ENCODE measurements around the gene NELL1.

DNA sequence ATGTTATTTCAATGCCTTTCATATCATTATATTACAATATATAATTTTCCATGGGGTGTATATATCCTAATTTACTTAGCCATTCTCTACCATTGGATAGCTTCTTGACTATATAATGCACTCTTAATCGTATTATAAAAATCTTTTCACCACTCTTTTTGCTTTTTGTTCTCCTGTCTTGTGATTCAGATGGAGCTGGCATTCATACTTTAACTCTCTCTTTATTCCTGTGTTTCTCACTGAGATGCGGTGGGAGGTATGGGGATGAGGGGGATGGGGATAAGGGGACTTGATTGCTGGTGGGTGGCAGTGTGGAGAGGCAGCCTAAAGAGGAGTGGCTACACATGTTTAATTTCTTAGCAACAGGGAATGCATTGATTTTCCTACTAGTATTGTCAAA, 105.9 kb downstream of the NELL1 start:
- TF ChIP-seq EZH2 (IDR thresholded peaks at IDR 0.05; ENCODE audit: borderline replicate concordance, low read depth, low read length, severe bottlenecking) (no peak), POLR2AphosphoS5 (IDR thresholded peaks at IDR 0.05; ENCODE audit: insufficient read depth, low read depth, low read length) (no peak)
- TF ChIP-seq, protein P1, sequence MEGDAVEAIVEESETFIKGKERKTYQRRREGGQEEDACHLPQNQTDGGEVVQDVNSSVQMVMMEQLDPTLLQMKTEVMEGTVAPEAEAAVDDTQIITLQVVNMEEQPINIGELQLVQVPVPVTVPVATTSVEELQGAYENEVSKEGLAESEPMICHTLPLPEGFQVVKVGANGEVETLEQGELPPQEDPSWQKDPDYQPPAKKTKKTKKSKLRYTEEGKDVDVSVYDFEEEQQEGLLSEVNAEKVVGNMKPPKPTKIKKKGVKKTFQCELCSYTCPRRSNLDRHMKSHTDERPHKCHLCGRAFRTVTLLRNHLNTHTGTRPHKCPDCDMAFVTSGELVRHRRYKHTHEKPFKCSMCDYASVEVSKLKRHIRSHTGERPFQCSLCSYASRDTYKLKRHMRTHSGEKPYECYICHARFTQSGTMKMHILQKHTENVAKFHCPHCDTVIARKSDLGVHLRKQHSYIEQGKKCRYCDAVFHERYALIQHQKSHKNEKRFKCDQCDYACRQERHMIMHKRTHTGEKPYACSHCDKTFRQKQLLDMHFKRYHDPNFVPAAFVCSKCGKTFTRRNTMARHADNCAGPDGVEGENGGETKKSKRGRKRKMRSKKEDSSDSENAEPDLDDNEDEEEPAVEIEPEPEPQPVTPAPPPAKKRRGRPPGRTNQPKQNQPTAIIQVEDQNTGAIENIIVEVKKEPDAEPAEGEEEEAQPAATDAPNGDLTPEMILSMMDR (IDR thresholded peaks at IDR 0.05; ENCODE audit: extremely low read depth in 1 of 2, insufficient read depth in 1 of 2, low read depth in 1 of 2, low read length in 2 of 2), result no peak

Measured in endothelial cell of umbilical vein (primary cell).